CD4-positive, alpha-beta T cell treated with Interleukin-15 for 1 hour (primary cell): Measurements from ENCODE around the gene SULT1C3.
"Not testable (repeated sequence)": the region's sequence is repeated elsewhere in the genome, so short reads cannot be mapped to it uniquely, and the experiment has no call there.

Experiments used
- DNase-seq: peaks from one replicate; pipeline ENCODE4 v3.0.0-alpha.2; 2020

Gene SULT1C3

GRCh38 chr2:108253106-108253505 is 13.3 kb downstream of the SULT1C3 start:
- DNase-seq: no peak

- no peak for DNase-seq
Measured at GRCh38 chr2:108257757-108258331, 18.1 kb downstream of the SULT1C3 start.

- DNase-seq: no peak
Measured at GRCh38 chr2:108260773-108261172, 21.0 kb downstream of the SULT1C3 start.

DNA sequence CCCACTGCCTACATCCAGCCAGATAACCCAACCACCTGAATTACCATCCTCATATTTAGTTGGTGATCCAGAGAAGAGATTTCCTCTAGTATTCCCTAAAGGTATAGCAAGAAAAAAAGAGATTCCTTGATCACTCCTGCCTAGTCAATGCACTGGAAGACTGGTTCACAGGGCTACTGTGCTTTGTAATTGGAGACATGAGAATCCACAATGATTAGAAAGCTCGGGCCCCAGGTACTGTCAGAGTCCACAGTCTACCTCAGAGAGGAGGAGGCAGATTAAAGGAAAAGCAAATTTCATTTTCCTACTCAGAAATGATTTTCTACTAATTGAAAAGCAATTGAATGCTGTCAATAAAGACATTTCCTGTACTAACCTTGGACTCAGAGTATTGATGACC is 22.3 kb downstream of the SULT1C3 start:
- DNase-seq: no peak

DNA sequence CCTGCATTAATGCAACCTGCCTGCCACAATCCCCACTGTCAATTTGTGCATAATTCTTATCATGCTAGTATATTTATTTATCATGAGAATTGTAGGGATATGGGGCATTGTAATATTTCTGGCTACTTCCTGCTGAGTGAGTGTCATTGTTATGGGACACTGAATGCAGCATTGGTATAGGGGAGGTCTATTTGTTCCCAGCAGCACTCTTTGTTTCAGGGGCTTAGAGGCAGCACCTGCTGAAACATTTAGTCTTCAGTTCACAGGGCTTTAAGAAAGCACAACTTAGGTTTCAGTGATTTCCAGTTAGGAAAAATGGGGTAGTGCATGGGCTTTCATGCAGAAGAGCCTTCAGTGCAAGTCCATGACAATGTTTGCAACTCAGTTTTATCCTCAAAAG is 23.6 kb downstream of the SULT1C3 start:
- no peak for DNase-seq

DNA sequence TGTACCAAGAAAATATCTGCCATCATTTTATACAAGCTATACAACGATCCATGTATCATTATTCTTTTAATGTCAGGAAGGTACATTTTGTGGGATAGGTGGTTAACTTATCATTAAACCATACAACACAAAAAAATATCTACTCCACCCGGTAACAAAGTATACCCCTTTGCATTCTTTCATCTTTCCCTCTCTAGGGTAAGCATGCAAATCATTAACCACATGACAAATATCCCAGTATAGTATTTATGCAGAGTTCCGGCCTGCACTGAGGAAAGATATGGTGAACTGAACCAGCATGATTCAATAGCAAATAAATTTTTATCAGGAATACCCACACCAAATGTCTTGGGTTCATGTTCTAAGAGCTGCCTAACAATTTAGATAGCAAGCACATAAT is 26.4 kb downstream of the SULT1C3 start:
- no peak for DNase-seq

DNA sequence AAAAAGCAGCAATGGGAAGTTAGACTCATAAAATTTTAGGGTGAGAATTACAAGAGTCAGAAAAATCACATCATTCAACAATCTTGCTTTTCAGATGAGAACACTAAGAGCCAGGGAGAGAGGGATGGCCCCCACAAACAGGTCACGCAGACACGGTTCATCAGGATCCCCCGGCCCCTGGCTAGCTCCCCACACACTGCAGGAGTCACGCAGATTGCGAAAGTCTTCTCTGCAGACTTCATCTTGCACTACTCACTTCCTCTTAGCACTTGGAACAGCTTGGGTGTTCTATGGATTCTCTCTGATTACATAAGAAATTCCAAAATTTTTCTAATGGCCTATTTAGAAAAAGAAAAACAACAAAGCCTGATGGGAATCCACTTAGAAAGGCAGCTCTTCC is 27.3 kb downstream of the SULT1C3 start:
- DNase-seq: no peak

- no peak for DNase-seq
Measured at GRCh38 chr2:108268001-108268400, 28.2 kb downstream of the SULT1C3 start.

GRCh38 chr2:108270346-108270745 is 30.6 kb downstream of the SULT1C3 start:
- no peak for DNase-seq

GRCh38 chr2:108270768-108271506 is 31.2 kb downstream of the SULT1C3 start:
- no peak for DNase-seq

DNA sequence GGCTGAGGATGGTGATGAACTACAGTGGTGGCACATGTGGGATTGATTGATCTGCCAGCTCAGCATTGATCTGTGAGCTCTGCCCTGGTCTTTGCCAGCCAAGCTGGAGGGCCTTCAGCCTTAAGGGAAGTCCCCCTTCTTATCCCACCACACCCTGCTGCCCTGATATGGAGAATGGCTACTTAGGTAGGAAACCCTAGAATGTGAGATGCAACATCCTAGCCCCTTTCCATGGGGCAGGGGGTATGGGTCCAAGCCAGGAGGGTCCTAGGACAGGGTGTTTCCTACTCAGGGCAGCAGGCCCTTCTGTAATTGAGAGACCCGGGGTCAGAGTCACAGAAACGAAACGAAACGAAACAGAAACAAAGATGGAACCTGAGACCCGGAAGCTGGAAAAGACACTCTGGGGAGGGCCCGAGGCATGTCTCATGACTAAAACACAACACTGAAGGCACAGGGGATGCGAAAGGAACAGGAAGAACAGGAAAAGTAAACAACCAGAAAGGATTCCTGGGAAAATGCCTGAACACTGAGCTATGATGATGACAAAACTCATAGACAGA is 32.0 kb downstream of the SULT1C3 start:
- DNase-seq: no peak

DNA sequence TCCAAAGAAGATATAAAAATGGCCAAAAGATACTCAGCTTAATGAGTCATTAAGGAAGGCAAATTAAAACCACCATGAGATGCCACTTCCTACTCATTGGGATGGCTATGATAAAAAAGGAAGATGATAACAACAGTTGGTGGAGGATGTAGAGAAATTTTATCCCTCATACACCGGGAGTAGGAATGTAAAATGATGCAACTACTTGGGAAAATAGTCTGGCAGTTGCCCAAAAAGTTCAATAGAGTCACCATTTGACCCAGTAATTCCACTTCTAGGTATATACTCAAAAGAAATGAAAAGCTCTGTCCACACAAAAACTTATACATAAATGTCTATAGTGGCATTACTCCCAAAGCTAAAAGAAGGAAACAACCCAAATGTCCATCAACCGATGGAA is 38.9 kb downstream of the SULT1C3 start:
- DNase-seq: no peak

- DNase-seq: no peak
Measured at GRCh38 chr2:108279468-108279867, 39.7 kb downstream of the SULT1C3 start.

- DNase-seq: no peak
Measured at GRCh38 chr2:108280466-108280865, 40.7 kb downstream of the SULT1C3 start.

- not testable (repeated sequence) for DNase-seq
Measured at GRCh38 chr2:108284566-108284965, 44.8 kb downstream of the SULT1C3 start.

GRCh38 chr2:108285616-108286015 is 45.8 kb downstream of the SULT1C3 start:
- DNase-seq: no peak

DNA sequence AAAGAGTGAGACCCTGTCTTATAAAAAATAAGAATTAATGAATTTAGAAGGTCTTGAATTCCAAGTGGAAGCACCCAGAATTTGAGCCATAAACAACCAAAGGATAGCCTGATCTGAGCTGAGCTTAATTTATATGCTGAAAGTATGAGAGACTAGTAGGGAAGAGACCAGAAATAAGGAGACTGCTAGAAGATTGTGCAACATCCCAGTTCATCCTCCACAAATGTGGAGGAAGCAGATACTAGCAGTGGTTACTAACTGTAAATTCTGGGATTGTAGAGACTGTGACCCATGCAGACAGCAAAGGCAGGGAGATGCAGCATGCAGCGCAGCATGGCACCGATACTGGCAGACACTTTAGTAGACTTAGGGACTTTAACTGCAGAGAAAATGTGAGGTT is 47.4 kb downstream of the SULT1C3 start:
- no peak for DNase-seq

GRCh38 chr2:108288534-108289106 is 48.9 kb downstream of the SULT1C3 start, which contains the start of gene SULT1C2:
SULT1C2 (plus strand) TSS chr2:108288895; CDS start chr2:108293668, 4,773 bp downstream.
- DNase-seq: no peak

- no peak for DNase-seq
Measured at GRCh38 chr2:108293850-108294249, 54.1 kb downstream of the SULT1C3 start.

DNA sequence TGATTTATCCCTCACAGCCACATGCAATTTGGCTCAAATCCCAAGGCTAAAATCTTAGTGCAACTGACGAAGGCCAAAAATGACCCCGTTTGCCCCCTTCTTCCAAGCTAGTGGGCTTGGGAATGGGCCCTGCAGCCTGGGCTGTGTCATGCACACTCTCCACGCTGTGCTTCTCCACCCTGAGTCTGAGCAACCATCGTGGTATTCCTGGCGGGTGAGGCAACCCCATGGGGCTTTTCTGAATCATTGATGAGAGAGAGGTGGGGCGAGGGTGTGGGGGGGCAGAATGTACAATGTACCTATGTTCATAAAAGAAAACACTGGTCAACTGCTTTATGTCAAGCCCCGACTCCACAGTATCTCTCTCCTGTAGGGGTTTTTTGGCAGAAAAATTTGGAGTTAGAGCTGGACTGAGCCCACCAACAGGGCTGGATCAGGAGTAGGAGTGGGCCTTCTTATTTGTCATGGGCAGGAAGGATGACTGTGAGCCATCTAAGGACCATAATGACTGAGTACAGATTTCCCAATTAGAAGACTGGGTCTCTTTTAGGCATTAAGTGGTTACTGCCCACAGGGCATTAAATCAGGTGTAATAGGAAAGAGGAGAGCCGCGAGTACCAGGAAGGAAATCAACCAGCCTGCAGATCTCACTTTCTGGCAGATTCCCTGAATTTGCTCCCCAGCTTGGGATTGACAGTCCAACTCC is 57.8 kb downstream of the SULT1C3 start:
- DNase-seq: no peak

- DNase-seq: no peak
Measured at GRCh38 chr2:108301558-108301957, 61.8 kb downstream of the SULT1C3 start.

- no peak for DNase-seq
Measured at GRCh38 chr2:108304975-108305374, 65.2 kb downstream of the SULT1C3 start.

DNA sequence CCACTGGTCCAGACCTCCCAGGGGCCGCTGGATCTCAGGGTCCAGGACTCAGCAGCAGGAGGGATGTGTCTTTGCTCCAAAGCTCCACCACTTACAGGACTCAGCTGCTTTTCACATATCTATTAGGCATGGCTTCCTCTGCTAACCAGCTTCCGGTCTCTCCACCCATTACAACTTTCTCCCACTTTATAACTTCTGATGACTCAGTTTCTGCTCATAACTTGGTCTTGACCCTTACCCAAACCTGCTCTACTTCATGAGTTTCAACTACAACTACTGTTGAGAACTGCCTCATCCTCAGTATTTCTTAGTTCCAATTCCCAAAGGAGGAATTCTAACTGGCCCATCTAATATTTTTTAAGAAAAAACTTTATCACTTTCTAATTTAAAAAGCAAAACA is 66.1 kb downstream of the SULT1C3 start:
- no peak for DNase-seq
